Measurements from ENCODE around the gene PIH1D1.

- TF ChIP-seq POLR2A (IDR thresholded peaks at IDR 0.05) (no peak), CTCF (IDR thresholded peaks at IDR 0.05) (peak; percentile 13 to 46), EP300 (IDR thresholded peaks at IDR 0.05) (no peak)
Observed at GRCh38 chr19:49475995-49476880, 24.6 kb upstream of the PIH1D1 start.

Data from suprapubic skin (tissue), 3 donors.